HEK293 (cell line): Measurements from ENCODE around the gene EXOC3.
"Not testable (repeated sequence)": the region's sequence is repeated elsewhere in the genome, so short reads cannot be mapped to it uniquely, and the experiment has no call there.

Source experiments
- CTCF ChIA-PET: fragments of 350-600 bp; formaldehyde crosslinking; extraction: SDS; loops from one replicate; lab custom pipeline; 2021; ENCODE audit warnings: antibody characterized with exemption; lab: Yijun Ruan, JAX
- POLR2A ChIA-PET: fragments of 300-600 bp; formaldehyde crosslinking; extraction: SDS; loops from one replicate; lab custom pipeline; 2020; ENCODE audit warnings: antibody characterized with exemption, inconsistent platforms; lab: Yijun Ruan, JAX
- H3K27ac ChIP-seq: fragments of 200-500 bp; sonication (Bioruptor generic); 2 replicates; pipeline ENCODE4 v1.5.1; 2014; ENCODE audit warnings: low read depth, low read length, control low read depth, inconsistent platforms; ENCODE audit errors: extremely low read depth
- H3K36me3 ChIP-seq, 2 experiments: fragments of 200-500 bp in 1 of 2; sonication (Bioruptor generic) in 1 of 2; 1 replicate in 1 of 2; 2 replicates in 1 of 2; pipeline ENCODE4 v1.5.1; 2014 to 2017; ENCODE audit warnings: inconsistent platforms in 2 of 2, low read length in 2 of 2; ENCODE audit not compliant: control insufficient read depth in 2 of 2, insufficient read depth in 1 of 2
- H3K4me1 ChIP-seq: fragments of 200-500 bp; sonication (Bioruptor generic); 2 replicates; pipeline ENCODE4 v1.5.1; 2014; ENCODE audit warnings: mild to moderate bottlenecking, low read length, inconsistent platforms; ENCODE audit not compliant: control insufficient read depth, insufficient read depth
- H3K4me3 ChIP-seq: 2 replicates; pipeline ENCODE4 v1.5.1; 2011; ENCODE audit warnings: low read depth, mild to moderate bottlenecking, control low read depth, low read length, moderate library complexity
- H3K9me3 ChIP-seq: fragments of 200-500 bp; sonication (Bioruptor generic); 2 replicates; pipeline ENCODE4 v1.5.1; 2014; ENCODE audit warnings: low read depth, low read length, inconsistent platforms; ENCODE audit not compliant: control insufficient read depth, insufficient read depth
- GLIS1 ChIP-seq: fragments of 450-650 bp; formaldehyde crosslinking; IDR thresholded peaks from 2 replicates; pipeline ENCODE4 v1.5.1; 2016; ENCODE audit warnings: missing biosample characterization, missing genetic modification characterization
- GLIS2 ChIP-seq: fragments of 450-650 bp; formaldehyde crosslinking; IDR thresholded peaks from 2 replicates; pipeline ENCODE4 v1.5.1; 2016; ENCODE audit warnings: missing biosample characterization, missing genetic modification characterization
- IKZF3 ChIP-seq: fragments of 450-650 bp; IDR thresholded peaks from 2 replicates; pipeline ENCODE4 v1.5.0; 2018; ENCODE audit warnings: missing biosample characterization, mild to moderate bottlenecking, missing genetic modification characterization, moderate library complexity
- PATZ1 ChIP-seq: fragments of 450-650 bp; formaldehyde crosslinking; IDR thresholded peaks from 2 replicates; pipeline ENCODE4 v1.5.1; 2016; ENCODE audit warnings: missing biosample characterization, missing genetic modification characterization
- SCRT2 ChIP-seq: fragments of 450-650 bp; formaldehyde crosslinking; IDR thresholded peaks from 2 replicates; pipeline ENCODE4 v1.5.1; 2016; ENCODE audit warnings: missing biosample characterization, missing genetic modification characterization
- SETDB1 ChIP-seq: IDR thresholded peaks from one replicate; pipeline ENCODE4 v1.6.1; 2017; ENCODE audit warnings: mild to moderate bottlenecking, low read length, moderate library complexity, mixed read lengths; ENCODE audit not compliant: insufficient read length
- ZNF239 ChIP-seq: fragments of 450-650 bp; formaldehyde crosslinking; IDR thresholded peaks from 2 replicates; pipeline ENCODE4 v1.5.1; 2016; ENCODE audit warnings: missing biosample characterization, missing genetic modification characterization
- ZNF776 ChIP-seq: fragments of 450-650 bp; formaldehyde crosslinking; IDR thresholded peaks from 2 replicates; pipeline ENCODE4 v1.5.0; 2017; ENCODE audit warnings: missing biosample characterization, missing genetic modification characterization, borderline replicate concordance
- ZSCAN23 ChIP-seq: fragments of 450-650 bp; formaldehyde crosslinking; IDR thresholded peaks from 2 replicates; pipeline ENCODE4 v1.5.1; 2016; ENCODE audit warnings: missing biosample characterization, missing genetic modification characterization
- TF ChIP-seq, protein P1 (sequence below): fragments of 450-650 bp; formaldehyde crosslinking; IDR thresholded peaks from 2 replicates; pipeline ENCODE4 v1.5.1; 2017; ENCODE audit warnings: missing biosample characterization, missing genetic modification characterization
- TF ChIP-seq, protein P2 (sequence below): IDR thresholded peaks from 2 replicates; pipeline ENCODE4 v1.6.1; 2011; ENCODE audit warnings: mild to moderate bottlenecking, low read depth, low read length, borderline replicate concordance

The EXOC3 gene

GRCh38 chr5:401146-402034 lies 41.6 kb upstream of the EXOC3 start:
- H3K27ac ChIP-seq = no peak overlapping the region
- ChIA-PET POLR2A (no interaction called here), CTCF (interaction anchor here (0.7 to 1.5 kb wide), 2 partner anchors 11 to 44 kb away, joined by 3 read pairs; no protein-coding TSS in a partner anchor)
- H3K4me1 ChIP-seq = peaks cover 18% of the 10 kb centered on the region
- no peak overlapping the region for H3K4me3 ChIP-seq
- TF ChIP-seq IKZF3 (tag by site-specific recombination) (no peak), GLIS2 (peak; percentile 30; the same call in 1 of the 2 replicates), SCRT2 (tag by site-specific recombination) (peak; percentile 50; the same call in 1 of the 2 replicates), ZNF239 (tag by site-specific recombination) (no peak)
- TF ChIP-seq, protein P1, sequence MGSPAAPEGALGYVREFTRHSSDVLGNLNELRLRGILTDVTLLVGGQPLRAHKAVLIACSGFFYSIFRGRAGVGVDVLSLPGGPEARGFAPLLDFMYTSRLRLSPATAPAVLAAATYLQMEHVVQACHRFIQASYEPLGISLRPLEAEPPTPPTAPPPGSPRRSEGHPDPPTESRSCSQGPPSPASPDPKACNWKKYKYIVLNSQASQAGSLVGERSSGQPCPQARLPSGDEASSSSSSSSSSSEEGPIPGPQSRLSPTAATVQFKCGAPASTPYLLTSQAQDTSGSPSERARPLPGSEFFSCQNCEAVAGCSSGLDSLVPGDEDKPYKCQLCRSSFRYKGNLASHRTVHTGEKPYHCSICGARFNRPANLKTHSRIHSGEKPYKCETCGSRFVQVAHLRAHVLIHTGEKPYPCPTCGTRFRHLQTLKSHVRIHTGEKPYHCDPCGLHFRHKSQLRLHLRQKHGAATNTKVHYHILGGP = no peak
- no peaks in the 10 kb centered on the region for H3K9me3 ChIP-seq
- H3K36me3 ChIP-seq = no peaks in the 10 kb centered on the region

DNA sequence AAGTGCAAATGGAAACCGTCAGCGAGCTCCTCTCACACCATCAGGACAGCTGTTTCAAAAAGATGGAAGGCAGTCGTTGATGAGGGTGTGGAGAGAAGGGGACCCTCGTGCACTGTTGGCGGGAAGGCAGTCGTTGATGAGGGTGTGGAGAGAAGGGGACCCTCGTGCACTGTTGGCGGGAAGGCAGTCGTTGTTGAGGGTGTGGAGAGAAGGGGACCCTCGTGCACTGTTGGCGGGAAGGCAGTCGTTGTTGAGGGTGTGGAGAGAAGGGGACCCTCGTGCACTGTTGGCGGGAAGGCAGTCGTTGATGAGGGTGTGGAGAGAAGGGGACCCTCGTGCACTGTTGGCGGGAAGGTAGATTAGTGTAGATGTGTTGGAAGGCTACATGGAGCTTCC lies 40.8 kb upstream of the EXOC3 start:
- CTCF ChIA-PET = interaction anchor here (0.6 to 1.8 kb wide), 3 partner anchors 10 to 43 kb away, joined by 3 to 7 read pairs (median 3); no protein-coding TSS in a partner anchor
- H3K9me3 ChIP-seq, H3K36me3 ChIP-seq, H3K27ac ChIP-seq, POLR2A ChIA-PET, H3K4me3 ChIP-seq: not testable (repeated sequence)
- peaks cover 23% of the 10 kb centered on the region for H3K4me1 ChIP-seq

DNA sequence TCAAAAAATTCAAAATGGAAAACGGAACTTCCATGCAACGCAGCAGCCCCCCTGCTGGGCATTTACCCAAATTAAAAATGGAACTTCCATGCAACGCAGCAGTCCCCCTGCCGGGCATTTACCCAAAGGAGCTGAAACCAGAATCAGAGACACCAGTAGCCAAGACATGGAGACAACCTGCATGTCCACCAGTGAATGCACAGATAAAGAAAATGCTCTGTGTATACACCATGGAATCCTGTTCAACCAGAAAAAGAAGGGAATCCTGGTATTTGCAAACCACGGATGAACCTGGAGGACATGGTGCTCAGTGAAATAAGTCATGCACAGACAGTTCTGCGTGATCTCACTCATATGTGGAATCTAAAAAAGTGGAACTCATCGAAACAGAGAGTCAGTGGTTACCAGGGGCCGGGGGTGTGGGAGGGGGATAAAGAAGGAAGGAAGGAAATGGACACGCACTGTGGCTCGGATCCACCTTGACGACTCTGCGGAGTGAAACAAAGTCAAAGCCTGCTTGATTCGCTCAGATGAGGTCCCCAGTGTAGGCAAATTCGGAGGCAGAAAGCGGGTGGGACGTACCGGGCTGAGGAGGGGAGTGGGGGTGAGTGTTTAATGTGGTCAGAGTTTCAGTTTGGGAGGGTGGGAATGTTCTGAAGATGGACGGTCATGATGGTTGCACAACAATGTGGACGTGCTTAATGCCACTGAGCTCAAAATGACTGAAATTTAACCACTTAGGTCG lies 40.2 kb upstream of the EXOC3 start:
- CTCF ChIA-PET = interaction anchor here (0.6 to 1.8 kb wide), 4 partner anchors 28 to 215 kb away, joined by 3 to 7 read pairs (median 4); no protein-coding TSS in a partner anchor
- H3K27ac ChIP-seq = no peak overlapping the region
- TF ChIP-seq ZNF776 (tag by site-specific recombination) (no peak), SETDB1 (no peak), ZSCAN23 (tag by site-specific recombination) (no peak), PATZ1 (tag by site-specific recombination) (no peak), GLIS1 (tag by site-specific recombination) (no peak)
- TF ChIP-seq, protein P2, sequence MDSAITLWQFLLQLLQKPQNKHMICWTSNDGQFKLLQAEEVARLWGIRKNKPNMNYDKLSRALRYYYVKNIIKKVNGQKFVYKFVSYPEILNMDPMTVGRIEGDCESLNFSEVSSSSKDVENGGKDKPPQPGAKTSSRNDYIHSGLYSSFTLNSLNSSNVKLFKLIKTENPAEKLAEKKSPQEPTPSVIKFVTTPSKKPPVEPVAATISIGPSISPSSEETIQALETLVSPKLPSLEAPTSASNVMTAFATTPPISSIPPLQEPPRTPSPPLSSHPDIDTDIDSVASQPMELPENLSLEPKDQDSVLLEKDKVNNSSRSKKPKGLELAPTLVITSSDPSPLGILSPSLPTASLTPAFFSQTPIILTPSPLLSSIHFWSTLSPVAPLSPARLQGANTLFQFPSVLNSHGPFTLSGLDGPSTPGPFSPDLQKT = no peak
- no peaks in the 10 kb centered on the region for H3K9me3 ChIP-seq
- POLR2A ChIA-PET = interaction anchor here (1.5 kb wide), 1 partner anchor 10 kb away, joined by 3 read pairs; no protein-coding TSS in a partner anchor
- H3K4me1 ChIP-seq = peaks cover 25% of the 10 kb centered on the region
- H3K36me3 ChIP-seq = no peaks in the 10 kb centered on the region
- no peak overlapping the region for H3K4me3 ChIP-seq
